GM19099 (cell line): ENCODE measurements around the gene RAPGEF5.

Experiments used
- POLR2A ChIP-seq: IDR thresholded peaks from 3 replicates; pipeline ENCODE4 v1.6.1; 2011; ENCODE audit warnings: low read depth; ENCODE audit not compliant: insufficient read length; ENCODE audit errors: extremely low read depth

Gene RAPGEF5

DNA sequence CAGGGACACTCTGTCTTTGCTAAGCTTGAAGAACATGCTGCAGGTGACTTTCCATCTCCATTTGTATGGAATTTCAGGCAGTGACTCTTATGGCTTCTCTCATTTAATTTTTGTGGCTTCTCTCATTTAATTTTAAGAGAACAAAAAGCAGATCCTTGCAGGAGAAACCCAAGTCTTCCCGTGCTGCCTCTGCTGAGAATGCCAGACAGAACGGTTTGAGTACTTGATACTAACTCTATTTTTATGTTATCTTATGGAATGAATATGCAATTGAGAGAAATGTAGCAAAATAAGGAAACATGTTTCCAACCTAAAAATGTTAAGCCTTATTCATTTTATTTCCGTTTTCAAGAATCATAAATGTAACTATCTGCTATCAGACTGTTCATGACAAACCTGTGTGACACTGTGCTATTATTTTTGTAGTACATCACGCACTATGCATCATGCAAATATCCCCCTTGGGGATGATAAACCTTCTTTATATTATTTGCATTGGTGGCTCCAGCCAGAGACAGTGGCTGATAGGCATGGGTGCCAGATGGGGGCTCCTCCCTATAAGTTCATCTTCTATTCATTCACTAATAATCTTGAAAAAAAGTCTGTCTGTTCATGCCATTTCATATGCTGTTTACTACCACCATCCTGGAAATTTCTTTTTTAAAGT is 6.9 kb upstream of the RAPGEF5 start:
- no peak for TF ChIP-seq POLR2A

DNA sequence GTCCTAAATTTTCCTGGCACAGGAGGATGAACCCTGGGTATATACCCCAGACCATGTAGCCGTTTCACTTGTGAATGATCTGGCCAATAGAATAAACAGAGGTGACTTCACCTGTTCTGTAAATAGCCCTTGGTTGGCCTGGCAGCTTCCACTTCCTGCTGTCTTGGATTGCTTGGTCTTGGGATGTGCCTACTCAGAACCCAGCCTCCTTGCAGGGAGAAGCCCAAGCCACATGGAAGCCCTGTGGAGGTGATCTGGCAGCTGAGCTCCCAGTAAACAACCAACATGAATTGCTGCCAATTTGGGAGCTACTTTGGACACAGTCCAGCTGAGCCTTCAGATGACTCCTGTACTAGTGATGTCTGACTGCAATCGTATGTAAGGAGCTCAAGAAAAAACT is 4.8 kb upstream of the RAPGEF5 start:
- no peak for TF ChIP-seq POLR2A

GRCh38 chr7:22361320-22361719 is 4.4 kb upstream of the RAPGEF5 start:
- no peak for TF ChIP-seq POLR2A

DNA sequence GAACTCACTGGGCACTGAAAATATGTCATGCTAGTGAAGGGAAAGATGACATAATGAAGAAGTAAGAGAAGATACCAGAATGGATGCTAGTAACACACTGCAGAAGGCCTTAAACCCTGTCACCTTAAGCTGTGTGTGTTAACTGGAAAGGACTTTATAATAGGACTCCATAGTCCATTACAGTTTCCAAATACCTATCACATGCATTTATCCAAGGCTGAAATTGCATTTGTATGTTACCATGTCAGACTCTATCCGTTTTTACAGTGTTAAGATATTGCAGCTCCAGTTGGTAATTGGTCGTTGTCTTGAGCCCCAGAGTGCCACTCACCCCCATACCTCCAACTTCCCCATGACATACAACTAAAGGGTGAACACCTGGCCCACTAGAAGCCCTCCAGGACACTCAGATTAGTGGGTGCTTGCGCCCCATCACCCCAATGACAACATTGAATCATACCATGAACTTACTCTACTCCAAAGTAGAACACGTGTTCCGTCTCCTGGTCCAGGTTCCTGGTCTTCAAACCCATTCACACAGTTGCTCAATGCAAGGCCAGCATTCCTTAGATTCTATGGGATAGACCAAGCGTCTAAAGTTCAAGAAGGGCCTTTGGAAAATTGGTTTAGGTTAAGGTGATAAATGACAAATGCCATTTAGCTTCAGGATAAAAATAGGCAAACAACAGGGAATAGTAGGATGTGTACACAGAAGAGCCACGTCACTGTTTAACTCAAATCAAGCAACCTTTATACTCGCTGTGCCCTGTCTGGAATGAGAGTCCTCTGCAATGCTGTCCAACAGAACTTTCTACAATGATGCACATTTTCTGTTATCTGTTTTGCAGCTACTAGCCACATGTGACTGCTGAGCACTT is 2.1 kb upstream of the RAPGEF5 start:
- TF ChIP-seq POLR2A, result no peak

GRCh38 chr7:22357311-22358175 is 589 bp upstream of the RAPGEF5 start:
- no peak for TF ChIP-seq POLR2A

DNA sequence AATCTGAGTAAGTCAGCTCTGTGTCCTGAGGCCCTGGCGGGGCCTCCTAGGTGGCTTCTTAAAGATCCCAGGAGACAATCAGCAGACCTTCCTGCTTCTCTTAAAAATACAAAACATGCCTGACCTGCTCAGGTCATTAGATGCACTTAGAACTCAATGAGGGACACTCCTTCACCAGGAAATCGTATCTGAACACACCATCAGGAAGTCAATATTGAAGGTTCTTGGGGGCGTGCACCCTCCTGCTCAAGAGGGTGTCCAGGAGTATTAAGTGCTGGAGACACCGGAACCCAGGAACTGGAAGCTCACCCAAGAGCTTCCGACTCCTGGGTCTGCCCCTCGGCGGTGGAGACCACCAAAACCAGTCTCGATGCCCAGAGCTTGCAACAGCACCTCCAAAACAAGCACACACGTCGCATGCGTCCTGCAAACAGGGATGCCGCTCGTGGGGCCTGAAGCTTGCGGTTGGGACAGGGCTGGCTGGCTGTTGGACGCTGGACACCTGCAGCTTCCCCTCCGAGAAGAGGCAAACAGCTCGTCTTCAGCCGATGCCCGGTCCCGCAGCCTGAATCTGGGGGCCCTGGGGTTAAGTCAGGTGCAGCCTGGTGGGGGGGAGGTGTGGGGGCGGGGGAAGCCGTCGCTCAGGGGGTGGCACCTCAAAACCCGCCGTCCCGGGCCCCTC is 803 bp downstream of the RAPGEF5 start:
- no peak for TF ChIP-seq POLR2A

GRCh38 chr7:22355620-22356009 is 1.3 kb downstream of the RAPGEF5 start:
- TF ChIP-seq POLR2A, result no peak

DNA sequence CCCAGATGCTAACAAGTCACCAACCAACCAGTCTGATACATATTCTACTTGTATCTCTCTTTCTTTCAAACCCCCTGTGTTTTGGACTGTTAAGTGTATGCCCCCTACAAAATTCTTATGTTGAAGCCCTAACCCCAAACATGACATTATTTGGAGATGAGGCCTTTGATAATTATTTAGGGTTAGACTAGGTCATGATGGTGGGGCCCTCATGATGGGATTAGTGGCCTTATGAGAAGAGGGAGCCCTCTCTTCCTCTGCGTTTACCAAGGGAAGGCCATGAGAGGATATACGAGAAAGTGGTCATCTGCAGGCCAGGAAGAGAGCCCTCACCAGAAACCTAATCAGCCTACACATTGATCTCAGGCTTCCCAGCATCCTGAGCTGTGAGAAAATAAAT is 2.5 kb downstream of the RAPGEF5 start:
- TF ChIP-seq POLR2A, result no peak

DNA sequence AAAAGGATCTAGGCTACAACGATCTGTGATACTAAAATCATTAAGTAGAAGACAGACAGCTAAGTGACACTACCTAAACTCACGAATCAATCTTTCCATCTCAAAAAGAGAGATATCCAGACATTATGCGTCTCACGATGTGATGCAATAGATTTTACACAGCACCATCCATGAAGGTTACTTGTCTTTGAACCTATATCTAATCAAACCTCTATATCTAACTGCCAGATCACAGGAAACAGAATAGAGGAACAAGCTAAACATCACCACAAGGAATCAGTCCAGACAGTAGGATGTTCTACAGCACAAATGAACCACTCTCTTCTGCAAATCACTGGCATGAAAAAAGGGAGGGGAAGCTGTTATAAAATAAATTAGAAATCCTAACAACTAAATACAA is 4.1 kb downstream of the RAPGEF5 start:
- no peak for TF ChIP-seq POLR2A

GRCh38 chr7:22351878-22352277 is 5.1 kb downstream of the RAPGEF5 start:
- no peak for TF ChIP-seq POLR2A

GRCh38 chr7:22351329-22351692 is 5.6 kb downstream of the RAPGEF5 start:
- TF ChIP-seq POLR2A, result no peak

DNA sequence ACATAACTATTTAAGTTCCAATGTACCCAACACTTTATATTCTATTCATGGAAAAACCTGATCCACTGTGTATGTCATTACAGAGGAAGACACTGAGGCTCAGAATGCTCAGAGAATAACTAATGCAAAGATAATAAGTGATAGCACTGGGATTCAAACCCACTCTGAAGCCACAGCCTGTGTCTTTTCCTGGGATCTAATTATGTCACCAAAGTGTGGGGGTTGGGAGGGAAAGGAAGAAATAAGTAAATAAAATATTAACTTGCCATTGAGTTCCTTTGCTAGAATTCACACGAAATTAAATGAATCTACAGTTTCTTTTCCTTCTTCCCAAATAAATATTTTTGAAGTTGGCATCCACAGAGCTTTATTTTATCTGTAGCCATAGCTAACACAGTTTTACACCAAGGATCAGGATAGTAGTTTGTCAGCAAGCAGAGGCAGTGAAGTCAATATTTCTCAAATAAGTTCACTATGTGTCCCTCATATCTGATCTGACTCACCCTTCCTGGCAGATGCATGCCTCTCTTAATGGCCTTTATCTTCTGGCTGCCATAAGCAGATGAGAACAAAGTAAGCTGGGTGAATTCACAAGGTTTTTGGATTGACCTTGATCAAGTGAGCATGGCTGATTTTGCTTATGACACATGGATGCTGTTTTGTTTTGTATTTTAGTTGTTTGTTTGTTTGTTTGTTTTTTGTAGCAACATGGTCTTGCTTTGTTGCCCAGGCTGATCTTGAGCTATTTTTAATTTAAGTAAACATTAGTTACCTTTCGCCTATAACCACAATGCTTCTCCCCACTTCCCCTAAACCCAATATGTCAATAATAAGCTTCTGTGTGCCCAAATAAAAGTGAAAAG is 6.3 kb downstream of the RAPGEF5 start:
- no peak for TF ChIP-seq POLR2A

- TF ChIP-seq POLR2A, result no peak
These were observed 8.6 kb downstream of the RAPGEF5 start for GRCh38 chr7:22348379-22348778.
